ENCODE data around the gene KXD1.
"Not testable (repeated sequence)": the region's sequence is repeated elsewhere in the genome, so short reads cannot be mapped to it uniquely, and the experiment has no call there.

KXD1 gene

GRCh38 chr19:18537431-18537830, 20.2 kb upstream of the KXD1 start:
- DNase-seq: no peak

GRCh38 chr19:18538115-18538514, 19.6 kb upstream of the KXD1 start:
- DNase-seq: no peak

GRCh38 chr19:18539372-18539771, 18.3 kb upstream of the KXD1 start:
- no peak for DNase-seq

- not testable (repeated sequence) for DNase-seq
Measured at GRCh38 chr19:18540200-18540599, 17.5 kb upstream of the KXD1 start.

GRCh38 chr19:18541258-18541991, 16.2 kb upstream of the KXD1 start:
- peak in 1 of 2 donors; percentile 7 for DNase-seq

GRCh38 chr19:18541992-18542940, 15.4 kb upstream of the KXD1 start:
- no peak for DNase-seq

- DNase-seq: peak; percentile 93
Measured at GRCh38 chr19:18542941-18543813, 14.5 kb upstream of the KXD1 start, which contains the start of gene FKBP8. Gene FKBP8, minus strand, starts transcription at chr19:18543573. Its CDS starts 1,603 bp downstream, at chr19:18541970.

- peak; percentile 71 to 74 for DNase-seq
Measured at GRCh38 chr19:18543814-18544475, 13.7 kb upstream of the KXD1 start.

GRCh38 chr19:18551631-18552030, 6.0 kb upstream of the KXD1 start:
- DNase-seq: no peak

- no peak for DNase-seq
Measured at GRCh38 chr19:18558202-18558555, 509 bp downstream of the KXD1 start.

GRCh38 chr19:18558604-18559003, 934 bp downstream of the KXD1 start:
- no peak for DNase-seq

GRCh38 chr19:18559685-18560084, 2.0 kb downstream of the KXD1 start:
- DNase-seq: no peak

- DNase-seq: no peak
Measured at GRCh38 chr19:18562086-18562485, 4.4 kb downstream of the KXD1 start.

- no peak for DNase-seq
Measured at GRCh38 chr19:18566953-18567352, 9.3 kb downstream of the KXD1 start.

GRCh38 chr19:18568367-18568766, 10.7 kb downstream of the KXD1 start:
- no peak for DNase-seq

GRCh38 chr19:18571564-18572344, 14.1 kb downstream of the KXD1 start, which contains the start of gene UBA52:
Gene UBA52, plus strand, starts transcription at chr19:18571857. Its CDS starts 1,444 bp downstream, at chr19:18573301.
- peak; percentile 98 to 99 for DNase-seq

- no peak for DNase-seq
Measured at GRCh38 chr19:18574691-18575291, 17.1 kb downstream of the KXD1 start.

- no peak for DNase-seq
Measured at GRCh38 chr19:18576383-18576782, 18.7 kb downstream of the KXD1 start.

GRCh38 chr19:18577365-18577914, 19.8 kb downstream of the KXD1 start:
- no peak for DNase-seq

- no peak for DNase-seq
Measured at GRCh38 chr19:18580311-18580710, 22.6 kb downstream of the KXD1 start.

- DNase-seq: no peak
Measured at GRCh38 chr19:18586306-18586705, 28.6 kb downstream of the KXD1 start.

All from stimulated activated CD4-positive, alpha-beta T cell treated with anti-CD3 and anti-CD28 coated beads, Interleukin-2, amount 100 ng/mL, for 48 hours (primary cell).